CD4-positive, CD25-positive, alpha-beta regulatory T cell (primary cell): ENCODE results near the gene LTN1. TPM values are rescaled to one million over a fixed set of nuclear protein-coding genes. Genes with fewer than 3 reads are reported as not detected.

Experiments used
- ATAC-seq, 2 donors: fragments of 150-1000 bp; cut with Tn5 transposase; one replicate each; pipeline ENCODE4 v1.10.0; 2021; ENCODE audit warnings: low read depth in 2 of 2, moderate number of reproducible peaks in 2 of 2, moderate library complexity in 1 of 2
- DNase-seq, 3 donors: peaks; one replicate each; pipeline versions ENCODE4 v3.0.0 to v3.0.0-alpha.2; 2012 to 2022; ENCODE audit warnings: mixed read lengths in 1 of 3
- H3K27ac ChIP-seq: one replicate; pipeline ENCODE4 v1.7.0; 2013; ENCODE audit warnings: mild to moderate bottlenecking, low read length; ENCODE audit not compliant: insufficient read depth, poor library complexity, severe bottlenecking
- H3K27me3 ChIP-seq: one replicate; pipeline ENCODE4 v1.7.0; 2013; ENCODE audit warnings: low read length; ENCODE audit not compliant: control insufficient read depth, insufficient read depth
- H3K36me3 ChIP-seq: one replicate; pipeline ENCODE4 v1.7.0; 2013; ENCODE audit warnings: mild to moderate bottlenecking, low read length, moderate library complexity; ENCODE audit not compliant: control insufficient read depth, insufficient read depth
- H3K4me1 ChIP-seq: 2 replicates; pipeline ENCODE4 v1.7.0; 2013; ENCODE audit warnings: mild to moderate bottlenecking, low read length; ENCODE audit not compliant: insufficient read depth, control insufficient read depth, poor library complexity, severe bottlenecking
- H3K4me3 ChIP-seq: one replicate; pipeline ENCODE4 v1.7.0; 2013; ENCODE audit warnings: low read depth, mild to moderate bottlenecking, low read length, moderate library complexity
- H3K9me3 ChIP-seq, 2 experiments: 1 replicate in 1 of 2; 2 replicates in 1 of 2; pipeline ENCODE4 v1.7.0; 2013; ENCODE audit warnings: low read length in 2 of 2, mild to moderate bottlenecking in 1 of 2, moderate library complexity in 1 of 2; ENCODE audit not compliant: control insufficient read depth in 2 of 2
- H3K27ac Mint-ChIP-seq, 3 donors: one replicate each; pipeline ENCODE4 v1.8.0; 2020 to 2022; ENCODE audit warnings: mild to moderate bottlenecking in 3 of 3, mixed read lengths in 3 of 3, moderate library complexity in 2 of 3
- H3K27me3 Mint-ChIP-seq: one replicate; pipeline ENCODE4 v1.8.0; 2022; ENCODE audit warnings: mild to moderate bottlenecking, mixed read lengths
- H3K36me3 Mint-ChIP-seq: one replicate; pipeline ENCODE4 v1.8.0; 2020; ENCODE audit warnings: mixed read lengths
- H3K4me1 Mint-ChIP-seq, 4 donors: one replicate each; pipeline ENCODE4 v1.8.0; 2020 to 2022; ENCODE audit warnings: mixed read lengths in 4 of 4, mild to moderate bottlenecking in 1 of 4
- H3K4me3 Mint-ChIP-seq, 4 donors: one replicate each; pipeline ENCODE4 v1.8.0; 2020 to 2022; ENCODE audit warnings: mild to moderate bottlenecking in 4 of 4, mixed read lengths in 4 of 4, moderate library complexity in 3 of 4
- H3K9me3 Mint-ChIP-seq, 7 donors: one replicate each; pipeline ENCODE4 v1.8.0; 2020 to 2022; ENCODE audit warnings: mixed read lengths in 7 of 7, mild to moderate bottlenecking in 3 of 7, moderate library complexity in 2 of 7
- polyA plus RNA-seq, 4 donors: library from polyadenylated mRNA; unstranded; fragments of 300-500 nt; fragmentation: Illumina TruSeq; gene quantifications; one replicate each; pipeline ENCODE4 v1.2.3, GENCODE V29; 2021
- total RNA-seq: library from RNA; stranded (reverse); gene quantifications from one replicate; pipeline ENCODE4 v1.2.3, GENCODE V29; 2022

LTN1 gene
- total and polyA plus RNA-seq, 5 donors from 2014 or later: 12.7 to 38.3 (median 18.5) TPM

GRCh38 chr21:28927130-28927529, 65.5 kb downstream of the LTN1 start:
- ATAC-seq (no peak), DNase-seq (no peak)
- H3K4me3 ChIP-seq: no peak overlapping the region
- H3K4me3 Mint-ChIP-seq: no peak overlapping the region
- H3K27me3 Mint-ChIP-seq: no peaks in the 10 kb centered on the region
- H3K27ac ChIP-seq: no peak overlapping the region
- no peaks in the 10 kb centered on the region for H3K4me1 ChIP-seq
- no peaks in the 10 kb centered on the region for H3K9me3 ChIP-seq
- peaks cover 3 to 13% (median 7%) of the 10 kb centered on the region in 4 donors for H3K4me1 Mint-ChIP-seq
- H3K27ac Mint-ChIP-seq: no peak overlapping the region
- H3K27me3 ChIP-seq: no peaks in the 10 kb centered on the region
- H3K9me3 Mint-ChIP-seq: peaks cover 0 to 2% (median 0%) of the 10 kb centered on the region in 7 donors
- H3K36me3 ChIP-seq: peaks cover 26% of the 10 kb centered on the region
- H3K36me3 Mint-ChIP-seq: peaks cover 35% of the 10 kb centered on the region

- Mint-ChIP-seq H3K27me3 (no peaks in the 10 kb centered on the region), H3K4me1 (peaks cover 0 to 8% (median 1%) of the 10 kb centered on the region in 4 donors)
Measured at GRCh38 chr21:28923439-28923975, 69.2 kb downstream of the LTN1 start.

GRCh38 chr21:28922368-28922767, 70.3 kb downstream of the LTN1 start:
- no peaks in the 10 kb centered on the region for H3K27me3 ChIP-seq
- Mint-ChIP-seq H3K27me3 (no peaks in the 10 kb centered on the region), H3K4me3 (no peak overlapping the region), H3K4me1 (peaks cover 0 to 8% (median 1%) of the 10 kb centered on the region in 4 donors), H3K9me3 (peaks cover 0 to 2% (median 0%) of the 10 kb centered on the region in 7 donors), H3K27ac (peak overlapping the region in 1 of 3 donors; percentile 38), H3K36me3 (peaks cover 24% of the 10 kb centered on the region)
- DNase-seq (no peak), ATAC-seq (no peak)
- no peak overlapping the region for H3K27ac ChIP-seq
- peaks cover 4% of the 10 kb centered on the region for H3K36me3 ChIP-seq
- no peak overlapping the region for H3K4me3 ChIP-seq
- H3K9me3 ChIP-seq: no peaks in the 10 kb centered on the region
- no peaks in the 10 kb centered on the region for H3K4me1 ChIP-seq

More at GRCh38 chr21:28923439-28923975, 69.2 kb downstream of the LTN1 start:
- Mint-ChIP-seq H3K9me3 (peaks cover 0 to 2% (median 0%) of the 10 kb centered on the region in 7 donors), H3K4me3 (no peak overlapping the region), H3K27ac (peak overlapping the region in 1 of 3 donors; percentile 28), H3K36me3 (peaks cover 24% of the 10 kb centered on the region)
- H3K4me1 ChIP-seq: no peaks in the 10 kb centered on the region
- H3K27ac ChIP-seq: no peak overlapping the region
- no peaks in the 10 kb centered on the region for H3K27me3 ChIP-seq
- H3K4me3 ChIP-seq: no peak overlapping the region
- no peaks in the 10 kb centered on the region for H3K9me3 ChIP-seq
- no peak for ATAC-seq
- DNase-seq: no peak
- peaks cover 4% of the 10 kb centered on the region for H3K36me3 ChIP-seq

GRCh38 chr21:28916150-28916893, 76.4 kb downstream of the LTN1 start:
- peaks cover 5% of the 10 kb centered on the region for H3K27me3 ChIP-seq
- H3K36me3 ChIP-seq: no peaks in the 10 kb centered on the region
- no peaks in the 10 kb centered on the region for H3K4me1 Mint-ChIP-seq
- peaks cover 17% of the 10 kb centered on the region for H3K27me3 Mint-ChIP-seq
- no peaks in the 10 kb centered on the region for H3K9me3 Mint-ChIP-seq
- H3K4me3 Mint-ChIP-seq: no peak overlapping the region
- H3K27ac ChIP-seq: no peak overlapping the region
- H3K27ac Mint-ChIP-seq: no peak overlapping the region
- DNase-seq: no peak
- no peaks in the 10 kb centered on the region for H3K36me3 Mint-ChIP-seq
- H3K9me3 ChIP-seq: no peaks in the 10 kb centered on the region
- H3K4me1 ChIP-seq: no peaks in the 10 kb centered on the region
- no peak overlapping the region for H3K4me3 ChIP-seq
- ATAC-seq: no peak

- Mint-ChIP-seq H3K4me3 (no peak overlapping the region), H3K36me3 (no peaks in the 10 kb centered on the region), H3K27ac (no peak overlapping the region), H3K4me1 (no peaks in the 10 kb centered on the region), H3K9me3 (no peaks in the 10 kb centered on the region), H3K27me3 (peaks cover 35% of the 10 kb centered on the region)
- no peak for ATAC-seq
- Histone ChIP-seq H3K4me1 (no peaks in the 10 kb centered on the region), H3K9me3 (no peaks in the 10 kb centered on the region), H3K27me3 (peaks cover 5% of the 10 kb centered on the region), H3K27ac (no peak overlapping the region), H3K4me3 (no peak overlapping the region), H3K36me3 (no peaks in the 10 kb centered on the region)
- no peak for DNase-seq
Measured at GRCh38 chr21:28913071-28913470, 79.6 kb downstream of the LTN1 start.

GRCh38 chr21:28910280-28910887, 82.3 kb downstream of the LTN1 start:
- no peaks in the 10 kb centered on the region for H3K4me1 Mint-ChIP-seq
- no peak overlapping the region for H3K4me3 Mint-ChIP-seq
- H3K27ac Mint-ChIP-seq: no peak overlapping the region
- H3K27ac ChIP-seq: no peak overlapping the region
- DNase-seq: no peak
- peaks cover 39% of the 10 kb centered on the region for H3K27me3 Mint-ChIP-seq
- H3K4me3 ChIP-seq: no peak overlapping the region
- ATAC-seq: no peak
- H3K9me3 Mint-ChIP-seq: no peaks in the 10 kb centered on the region
- no peaks in the 10 kb centered on the region for H3K9me3 ChIP-seq
- no peaks in the 10 kb centered on the region for H3K36me3 ChIP-seq
- no peaks in the 10 kb centered on the region for H3K36me3 Mint-ChIP-seq
- no peaks in the 10 kb centered on the region for H3K4me1 ChIP-seq
- H3K27me3 ChIP-seq: peaks cover 5% of the 10 kb centered on the region

- Histone ChIP-seq H3K4me3 (no peak overlapping the region), H3K27me3 (peaks cover 5% of the 10 kb centered on the region), H3K4me1 (no peaks in the 10 kb centered on the region), H3K36me3 (no peaks in the 10 kb centered on the region), H3K27ac (no peak overlapping the region), H3K9me3 (no peaks in the 10 kb centered on the region)
- H3K4me3 Mint-ChIP-seq: no peak overlapping the region
- H3K27ac Mint-ChIP-seq: no peak overlapping the region
- H3K9me3 Mint-ChIP-seq: no peaks in the 10 kb centered on the region
- no peaks in the 10 kb centered on the region for H3K4me1 Mint-ChIP-seq
- peaks cover 34% of the 10 kb centered on the region for H3K27me3 Mint-ChIP-seq
- no peaks in the 10 kb centered on the region for H3K36me3 Mint-ChIP-seq
- ATAC-seq (no peak), DNase-seq (no peak)
Measured at GRCh38 chr21:28908351-28908750, 84.3 kb downstream of the LTN1 start.
